Esophagus muscularis mucosa (tissue), 4 donors: ENCODE data around the gene NKD2. TPM values are rescaled to one million over a fixed set of nuclear protein-coding genes. Genes with fewer than 3 reads are reported as not detected.

Experiments
- small RNA-seq, 3 donors: library from RNA; depleted of rRNA; stranded (forward); fragments of <200 nt; gene quantifications; one replicate each; pipeline ENCODE3, GENCODE V24; 2016
- total RNA-seq, 4 donors: library from RNA; depleted of rRNA; stranded (reverse); fragments of >200 nt; gene quantifications; one replicate each; pipeline versions ENCODE4 v1.1.0 to v1.2.1, GENCODE V29; 2016

Gene NKD2
- total RNA-seq, 4 donors from 2014 or later, result 3.0 to 6.6 (median 5.4) TPM

Small RNA genes within 50 kb of the gene (small RNA-seq; reads per million reads assigned to genes)
- gene MIR4635, result 0 reads per million in 3 donors

Other genes with a start within 250 kb of the NKD2 start
- 10 to 100 TPM in 1 of 4 donors, 1 to 10 TPM in 3; 2.2 to 11.7 (median 6.2) TPM for gene ZDHHC11B, start 224.1 kb upstream of the NKD2 start, total RNA-seq
- gene ZDHHC11, start 157.8 kb upstream of the NKD2 start, total RNA-seq, result 10 to 100 TPM in 2 of 4 donors, 1 to 10 TPM in 2; 4.3 to 13.5 (median 10.9) TPM
- gene BRD9, start 116.0 kb upstream of the NKD2 start, total RNA-seq, result 10 to 100 TPM; 26.5 to 44.9 (median 34.3) TPM
- gene TRIP13, start 115.9 kb upstream of the NKD2 start, total RNA-seq, result under 1 TPM in 3 of 4 donors, not detected in 1; 0.65 to 0.92 (median 0.66) TPM
- 10 to 100 TPM; 21.6 to 35.8 (median 25.4) TPM for gene SLC12A7, start 103.3 kb downstream of the NKD2 start, total RNA-seq
- not detected for gene SLC6A19, start 192.8 kb downstream of the NKD2 start, total RNA-seq
- not detected for gene SLC6A18, start 216.6 kb downstream of the NKD2 start, total RNA-seq